Epithelial cell of proximal tubule (primary cell): ENCODE measurements around the gene TSC22D1. TPM values are rescaled to one million over a fixed set of nuclear protein-coding genes. Genes with fewer than 3 reads are reported as not detected.

Source experiments
- DNase-seq: peaks from one replicate; pipeline ENCODE4 v3.0.0-alpha.2; 2011; ENCODE audit warnings: low read depth
- H3K4me3 ChIP-seq: 2 replicates; pipeline ENCODE4 v1.5.1; 2011; ENCODE audit warnings: low read depth, mild to moderate bottlenecking, low read length
- CTCF ChIP-seq: conservative IDR thresholded peaks from 2 replicates; pipeline ENCODE4 v1.5.1; 2012; ENCODE audit warnings: low read depth, mild to moderate bottlenecking, low read length
- total RNA-seq: library from RNA; depleted of rRNA; stranded (reverse); fragments of >200 nt; gene quantifications from 2 replicates; pipeline ENCODE4 v1.2.3, GENCODE V29; 2015

Gene TSC22D1
- total RNA-seq, 1 donor from 2014 or later = 38.3 TPM

DNA sequence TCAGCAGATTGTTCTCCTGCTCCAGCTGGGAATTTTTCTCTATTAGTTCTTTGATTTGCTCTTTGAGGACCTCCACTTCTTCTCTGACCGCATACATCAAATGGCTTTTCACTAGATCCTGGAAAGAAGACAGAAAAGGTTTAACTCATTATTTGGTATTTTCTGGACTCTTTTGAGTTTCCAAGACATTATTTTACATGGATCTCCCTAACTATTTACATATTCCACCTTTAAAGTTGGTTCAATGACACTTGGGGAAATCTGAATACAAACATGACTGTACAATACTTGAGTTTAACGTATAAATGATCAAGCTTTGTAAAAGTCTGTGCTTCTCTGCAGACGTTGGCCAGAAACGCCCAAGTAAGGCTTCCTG, 141.4 kb downstream of the TSC22D1 start:
- DNase-seq = no peak
- peak overlapping the region; percentile 81 for H3K4me3 ChIP-seq
- TF ChIP-seq CTCF = no peak

GRCh38 chr13:44433863-44434765, 142.0 kb downstream of the TSC22D1 start:
- peak overlapping the region; percentile 81 for H3K4me3 ChIP-seq
- DNase-seq = no peak
- no peak for TF ChIP-seq CTCF

- no peak overlapping the region for H3K4me3 ChIP-seq
- DNase-seq = no peak
- no peak for TF ChIP-seq CTCF
These were observed 143.5 kb downstream of the TSC22D1 start for GRCh38 chr13:44432650-44433049.

- TF ChIP-seq CTCF = no peak
- no peak for DNase-seq
- no peak overlapping the region for H3K4me3 ChIP-seq
These were observed 145.0 kb downstream of the TSC22D1 start for GRCh38 chr13:44431150-44431549.

GRCh38 chr13:44429311-44429710, 146.8 kb downstream of the TSC22D1 start:
- no peak for DNase-seq
- TF ChIP-seq CTCF = no peak
- no peak overlapping the region for H3K4me3 ChIP-seq

GRCh38 chr13:44426461-44426860, 149.7 kb downstream of the TSC22D1 start:
- TF ChIP-seq CTCF = no peak

GRCh38 chr13:44425815-44426078, 150.4 kb downstream of the TSC22D1 start:
- H3K4me3 ChIP-seq = no peak overlapping the region
- no peak for DNase-seq
- TF ChIP-seq CTCF = no peak

More at GRCh38 chr13:44426461-44426860, 149.7 kb downstream of the TSC22D1 start:
- H3K4me3 ChIP-seq = no peak overlapping the region
- DNase-seq = no peak
